Pulmonary artery endothelial cell (primary cell): ENCODE measurements around the gene PAXIP1. TPM values are rescaled to one million over a fixed set of nuclear protein-coding genes. Genes with fewer than 3 reads are reported as not detected.

ENCODE experiments used
- DNase-seq: peaks from one replicate; pipeline ENCODE4 v3.0.0-alpha.2; 2011; ENCODE audit warnings: low read depth, low spot score
- total RNA-seq: library from RNA; depleted of rRNA; stranded (reverse); fragments of >200 nt; gene quantifications from 2 replicates; pipeline ENCODE4 v1.2.3, GENCODE V29; 2014

The PAXIP1 gene
- total RNA-seq, 1 donor from 2014 or later, result 8.0 TPM

DNA sequence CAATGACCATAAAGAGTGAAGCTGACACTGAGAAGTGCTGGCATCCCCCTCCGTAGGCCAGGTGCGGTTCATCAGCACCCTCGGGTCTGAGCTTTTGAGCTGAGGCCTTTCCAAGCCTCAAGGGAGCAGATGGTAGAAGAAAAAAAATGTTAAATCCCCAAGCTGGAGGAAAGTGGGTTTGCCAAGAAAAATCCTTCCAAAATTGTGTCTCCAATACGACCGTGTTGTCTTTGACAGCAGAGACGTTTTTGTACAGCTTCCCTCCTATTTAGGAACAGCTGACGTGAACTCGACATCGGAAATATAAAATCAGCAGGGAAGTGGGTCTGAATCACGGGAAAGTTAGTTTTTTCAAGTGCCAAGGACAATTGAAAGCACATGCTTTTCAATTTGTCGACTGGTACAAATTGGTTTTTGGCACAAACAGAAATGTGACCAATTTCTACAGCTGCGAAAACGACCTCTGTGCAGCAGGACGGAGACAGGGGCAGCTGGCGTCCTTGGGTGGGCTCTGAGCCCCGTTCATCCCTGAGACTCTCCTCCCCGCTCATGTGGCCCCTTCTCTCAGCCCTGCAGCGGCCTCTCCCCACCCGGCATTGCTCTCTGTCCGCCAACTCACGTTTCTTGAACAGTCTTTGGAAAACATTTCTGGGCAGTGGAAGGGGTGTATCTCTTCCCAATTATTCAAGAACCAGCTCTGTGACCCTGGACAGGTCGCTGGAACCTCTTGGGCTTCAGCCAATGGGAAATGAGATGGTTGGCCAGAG, 89.9 kb downstream of the PAXIP1 start:
- DNase-seq, result no peak

DNA sequence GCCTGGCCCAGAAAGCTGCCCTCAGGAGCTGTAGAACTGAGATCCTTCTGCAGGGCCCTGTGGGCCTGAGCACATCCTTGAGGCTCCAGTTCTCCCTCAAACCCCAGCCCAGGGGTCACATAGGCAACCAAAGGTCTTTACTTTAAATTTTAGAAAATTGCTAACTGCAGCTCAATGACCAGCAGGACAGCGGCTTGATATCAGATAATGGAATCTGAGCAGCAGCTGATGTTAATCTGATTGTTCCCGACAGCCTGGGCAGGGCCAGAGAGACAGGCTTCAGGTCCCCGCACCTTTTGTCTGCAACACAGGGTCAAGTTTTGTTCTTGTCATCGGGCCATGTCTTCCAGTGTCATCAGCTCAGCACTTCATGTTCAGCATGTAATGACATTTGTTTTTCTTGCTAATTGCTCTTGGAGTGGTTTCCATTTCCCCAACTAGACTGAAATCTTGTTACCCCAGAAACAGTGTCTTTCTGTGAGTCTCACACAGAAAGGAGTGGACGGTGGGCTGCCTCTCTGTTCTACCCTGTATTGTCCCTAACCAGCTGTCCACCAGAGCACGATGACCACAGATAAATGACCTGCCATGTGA, 91.0 kb downstream of the PAXIP1 start:
- DNase-seq, result no peak

DNA sequence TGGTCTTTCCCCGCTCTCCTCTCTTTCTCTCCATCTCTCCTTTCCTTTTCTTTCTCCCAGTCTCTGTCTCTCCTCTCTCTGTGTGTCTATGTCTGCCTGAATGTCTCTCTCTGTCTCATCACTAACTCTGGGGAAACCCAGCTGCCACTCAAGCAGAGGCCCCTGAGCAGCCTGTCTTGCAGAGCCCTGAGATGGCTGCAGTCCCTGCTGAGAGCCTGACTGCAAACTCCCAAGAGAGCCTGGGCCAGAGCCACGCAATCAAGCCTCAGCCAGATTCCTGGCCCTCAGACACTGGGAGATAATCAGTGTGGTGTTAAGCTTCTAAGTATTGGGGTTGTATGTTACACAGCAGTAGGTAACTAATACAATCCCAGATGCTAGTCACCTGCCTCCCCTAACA, 91.5 kb downstream of the PAXIP1 start:
- DNase-seq, result no peak

DNA sequence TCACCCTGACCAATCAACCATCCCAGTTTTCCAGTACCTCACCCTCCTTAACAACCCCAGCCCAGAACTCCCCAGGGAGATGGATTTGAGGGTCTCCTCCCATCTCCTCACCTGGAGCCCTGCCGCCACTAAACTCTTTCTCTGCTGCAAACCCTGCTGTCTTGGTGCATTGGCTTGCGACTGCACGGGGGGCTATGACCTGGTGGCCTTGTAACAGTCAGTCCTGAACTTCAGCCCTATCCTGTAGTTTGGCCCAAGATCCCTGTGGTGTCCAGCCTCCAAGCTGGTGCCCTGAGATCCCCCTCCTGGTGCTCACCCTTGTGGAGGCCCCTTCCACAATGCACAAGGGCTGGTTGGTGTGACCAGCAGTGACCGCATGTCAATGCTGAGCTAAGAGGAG, 91.9 kb downstream of the PAXIP1 start:
- no peak for DNase-seq

DNA sequence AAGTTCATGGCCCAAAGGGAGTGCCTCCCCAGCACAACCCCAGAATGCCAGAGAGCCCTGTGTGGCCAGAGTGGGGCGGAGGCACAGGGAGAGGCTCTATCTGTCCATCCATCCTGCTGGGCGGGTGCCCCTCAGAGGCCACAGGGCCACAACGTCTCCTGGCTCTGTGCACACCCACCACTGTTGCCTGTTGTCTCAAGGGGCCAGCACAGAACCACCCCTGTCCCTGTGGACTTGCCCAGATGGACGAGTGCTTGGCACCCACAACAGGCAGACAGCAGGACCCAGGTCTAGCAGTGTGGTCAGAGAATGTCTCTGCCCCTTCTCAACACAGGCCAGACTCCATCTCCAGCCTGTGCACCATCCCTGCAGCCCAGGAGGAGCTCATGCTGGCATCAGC, 92.8 kb downstream of the PAXIP1 start:
- DNase-seq, result no peak

DNA sequence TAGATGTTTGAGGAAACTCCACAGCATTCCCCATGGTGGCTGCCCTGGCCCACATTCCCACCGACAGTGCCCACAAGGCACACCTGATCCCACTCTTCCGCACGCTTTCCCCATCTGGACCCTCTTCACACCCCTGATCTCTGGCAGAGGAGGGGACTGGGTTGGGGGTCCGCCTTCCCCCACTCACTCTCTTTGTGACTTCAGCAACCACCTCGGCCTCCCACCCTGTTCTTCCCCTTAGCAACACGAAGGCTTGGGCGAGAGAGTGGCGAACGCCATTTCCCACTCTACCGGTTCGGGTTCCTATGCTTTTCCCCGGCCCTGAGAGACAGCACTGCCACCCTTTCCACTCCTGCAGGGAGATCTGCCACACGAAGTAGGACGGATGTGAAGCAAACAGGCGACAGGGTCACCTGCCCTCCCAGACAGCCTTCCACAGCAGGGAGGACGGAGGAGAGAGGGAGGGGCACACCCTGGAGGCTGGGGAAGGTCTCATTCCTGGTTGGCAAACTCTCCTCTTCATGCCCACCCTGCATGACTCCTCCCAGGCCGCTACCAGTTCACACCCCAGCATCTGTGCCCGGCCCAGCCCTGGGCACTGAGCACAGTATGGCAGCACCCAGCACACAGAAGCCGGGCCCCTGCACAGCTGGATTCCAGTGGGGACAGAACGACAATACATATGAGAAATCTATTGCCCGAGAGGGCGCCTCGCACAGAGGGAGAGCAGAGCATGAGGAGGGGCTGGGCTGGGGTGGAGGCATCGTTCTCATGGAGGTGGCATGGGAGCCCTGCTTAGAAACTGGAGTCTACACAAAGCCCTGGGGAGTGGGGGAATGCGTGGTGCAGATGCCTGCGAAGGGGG, 93.5 kb downstream of the PAXIP1 start:
- no peak for DNase-seq

DNA sequence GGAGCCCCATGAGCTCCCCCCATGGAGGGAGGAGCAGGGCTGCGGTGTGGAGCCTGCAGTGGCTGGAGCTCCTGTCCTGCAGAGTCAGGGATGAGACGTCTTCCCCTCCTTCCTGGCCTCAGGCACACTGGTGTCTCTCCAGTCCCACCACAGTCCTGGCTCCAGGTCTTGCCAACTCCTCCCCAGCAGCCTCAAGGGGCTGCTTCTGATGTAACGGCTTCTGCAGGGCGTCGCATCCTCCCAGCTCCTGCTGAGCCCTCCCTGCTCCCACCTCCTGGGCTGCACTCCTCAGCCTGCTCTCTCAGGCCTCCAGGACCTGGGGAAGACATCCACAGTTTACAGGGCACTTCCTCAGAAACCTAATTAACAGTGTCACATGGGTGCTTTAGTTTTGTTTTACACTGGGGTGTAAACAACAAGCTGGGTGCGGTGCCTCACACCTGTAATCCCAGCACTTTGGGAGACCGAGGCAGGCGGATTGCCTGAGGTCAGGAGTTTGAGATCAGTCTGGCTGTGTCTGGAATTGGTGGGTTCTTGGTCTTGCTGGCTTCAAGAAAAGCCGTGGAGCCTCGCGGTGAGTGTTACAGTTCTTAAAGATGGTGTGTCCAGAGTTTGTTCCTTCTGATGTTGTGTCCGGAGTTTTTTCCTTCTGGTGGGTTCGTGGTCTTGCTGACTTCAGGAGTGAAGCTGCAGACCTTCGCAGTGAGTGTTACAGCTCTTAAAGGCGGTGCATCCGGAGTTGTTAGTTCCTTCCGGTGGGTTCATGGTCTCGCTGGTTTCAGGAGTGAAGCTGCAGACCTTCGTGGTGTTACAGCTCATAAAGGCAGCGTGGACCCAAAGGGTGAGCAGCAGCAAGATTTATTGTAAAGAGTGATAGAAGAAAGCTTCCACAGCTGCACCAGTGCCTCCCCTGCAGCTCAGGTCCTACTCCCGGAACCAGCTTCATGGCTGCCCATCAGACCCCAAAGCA, 95.0 kb downstream of the PAXIP1 start:
- no peak for DNase-seq

DNA sequence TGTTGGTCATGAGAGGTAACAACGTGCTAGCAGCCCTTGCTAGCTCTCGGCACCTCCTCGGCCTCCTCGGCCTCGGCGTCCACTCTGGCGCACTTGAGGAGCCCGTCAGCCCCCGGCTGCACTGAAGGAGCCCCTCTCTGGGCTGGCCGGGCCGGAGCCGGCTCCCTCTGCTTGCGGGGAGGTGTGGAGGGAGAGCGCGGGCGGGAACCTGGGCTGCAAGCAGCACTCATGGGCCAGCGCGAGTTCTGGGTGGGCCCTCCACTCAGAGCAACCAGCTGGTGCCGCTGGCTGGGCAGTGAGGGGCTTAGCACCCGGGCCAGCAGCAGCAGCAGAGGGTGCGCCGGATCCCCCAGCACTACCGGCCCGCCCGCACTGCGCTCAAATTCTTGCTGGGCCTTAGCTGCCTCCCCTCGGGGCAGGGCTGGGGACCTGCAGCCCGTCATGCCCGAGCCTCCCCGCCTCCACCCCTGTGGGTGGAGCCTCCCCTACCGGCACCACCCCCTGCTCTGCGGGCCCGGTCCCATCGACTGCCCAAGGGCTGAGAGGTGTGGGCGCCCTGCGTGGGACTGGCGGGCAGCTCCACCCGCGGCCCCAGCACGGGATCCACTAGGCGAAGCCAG, 96.1 kb downstream of the PAXIP1 start:
- DNase-seq, result no peak

DNA sequence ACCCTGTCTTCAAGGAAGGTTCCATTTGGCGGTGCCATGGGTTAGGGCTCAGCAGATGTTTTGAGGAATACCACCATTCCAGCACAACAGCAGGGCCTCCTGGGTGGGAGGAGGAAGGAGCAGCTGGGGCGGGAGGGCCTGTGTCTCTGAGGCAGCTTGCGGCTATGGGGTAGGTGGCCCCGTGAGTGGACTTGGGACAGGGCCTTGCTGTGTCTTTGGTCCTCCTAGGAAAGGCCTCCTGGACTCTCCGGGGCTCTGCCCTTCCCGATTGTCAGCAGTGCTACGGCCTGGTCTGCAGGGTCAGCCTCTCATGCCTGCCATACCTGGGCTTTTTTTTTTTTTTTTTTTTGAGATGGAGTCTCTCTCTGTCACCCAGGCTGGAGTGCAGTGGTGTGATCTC, 96.7 kb downstream of the PAXIP1 start:
- DNase-seq, result no peak

DNA sequence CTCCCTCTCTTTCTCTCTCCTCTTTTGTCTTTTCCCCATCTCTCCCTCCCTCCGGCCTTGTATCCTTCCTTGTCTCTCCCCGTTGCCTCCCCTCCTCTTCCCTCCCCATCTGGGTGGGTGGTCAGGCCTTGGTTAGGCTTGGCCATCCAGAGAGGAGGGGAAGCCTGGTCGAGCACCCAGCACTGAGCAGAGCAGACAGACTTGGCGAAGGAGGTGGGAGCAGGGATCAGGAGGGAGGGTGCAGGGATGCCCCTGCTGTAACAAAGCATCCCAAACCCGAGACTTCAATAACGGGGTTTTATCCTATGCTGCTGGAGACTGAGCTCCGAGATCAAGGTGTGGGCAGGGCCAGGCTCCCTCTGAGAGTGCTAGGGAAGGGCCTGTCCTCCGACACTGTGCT, 97.3 kb downstream of the PAXIP1 start:
- DNase-seq, result no peak

DNA sequence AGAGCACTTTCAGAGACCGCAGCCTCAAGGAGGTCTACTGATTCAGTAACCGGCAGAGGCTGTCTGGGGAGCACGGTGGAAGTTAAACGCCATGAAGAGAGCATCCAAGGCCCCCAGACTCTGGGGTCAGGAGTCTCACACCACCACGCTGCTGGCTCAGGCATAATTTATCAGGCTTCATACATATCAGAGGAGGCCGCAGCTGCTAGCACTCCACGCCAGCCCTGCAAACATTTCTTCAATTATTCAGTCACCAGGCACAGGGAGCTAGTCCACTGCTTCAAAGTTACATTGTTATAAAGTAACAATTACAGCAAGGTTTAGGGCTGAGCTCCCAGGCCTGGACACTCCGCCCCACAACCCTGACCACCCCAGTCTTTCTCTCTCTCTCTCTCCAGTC, 97.8 kb downstream of the PAXIP1 start:
- no peak for DNase-seq

DNA sequence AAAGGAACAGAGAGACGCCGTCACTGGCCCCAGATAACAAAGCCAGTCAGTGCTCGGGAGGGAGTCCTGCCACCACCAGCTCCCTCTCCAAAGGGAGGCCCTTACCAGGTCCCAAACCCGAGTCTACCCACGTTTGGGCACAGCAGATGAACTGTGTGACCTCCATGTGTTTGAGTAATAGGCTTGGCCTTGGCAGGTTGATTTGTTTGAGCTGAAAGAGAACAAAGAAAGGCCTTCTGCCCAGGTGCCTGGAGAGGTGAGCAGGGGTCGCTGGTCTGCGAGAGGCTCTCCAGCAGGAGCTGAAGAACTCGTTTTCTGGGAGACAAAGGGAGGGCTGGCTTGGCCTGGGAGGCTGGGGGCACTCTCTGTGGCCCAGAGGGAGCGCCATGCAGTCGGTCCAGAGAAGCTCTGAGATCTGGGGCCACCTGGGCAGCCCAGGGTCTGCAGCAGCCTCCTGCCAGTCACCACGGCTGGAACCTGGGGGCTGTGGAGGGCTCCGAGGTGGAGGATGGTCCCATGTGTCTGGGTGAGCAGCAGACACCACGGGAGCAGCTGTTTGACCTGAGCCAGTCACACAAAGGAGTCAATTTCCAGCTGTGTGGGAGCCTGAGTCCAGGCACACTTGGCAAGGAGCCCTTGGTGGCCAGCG, 99.7 kb downstream of the PAXIP1 start:
- DNase-seq, result no peak

DNA sequence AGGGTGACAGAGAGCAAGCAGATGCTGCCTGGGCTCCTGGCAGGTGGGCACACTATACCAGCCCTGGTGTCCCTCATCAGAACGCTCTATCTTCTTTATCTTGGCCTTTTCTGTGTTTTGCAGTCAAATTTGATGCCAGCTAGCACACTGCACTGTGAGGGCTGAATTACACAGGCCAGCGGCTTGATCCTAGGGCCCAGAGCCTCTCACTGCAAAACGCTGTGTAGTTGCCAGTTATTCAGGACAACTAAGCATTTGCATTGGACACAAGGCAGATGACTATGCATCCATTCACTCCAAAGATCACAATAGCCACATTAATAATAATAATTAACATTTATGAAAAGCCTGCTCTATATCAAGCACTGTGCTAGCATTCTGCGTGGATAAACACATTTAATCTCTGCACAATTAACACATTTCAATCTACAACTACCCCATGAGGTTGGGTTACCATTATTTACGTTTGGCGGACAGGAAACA, 100.3 kb downstream of the PAXIP1 start:
- DNase-seq, result no peak

DNA sequence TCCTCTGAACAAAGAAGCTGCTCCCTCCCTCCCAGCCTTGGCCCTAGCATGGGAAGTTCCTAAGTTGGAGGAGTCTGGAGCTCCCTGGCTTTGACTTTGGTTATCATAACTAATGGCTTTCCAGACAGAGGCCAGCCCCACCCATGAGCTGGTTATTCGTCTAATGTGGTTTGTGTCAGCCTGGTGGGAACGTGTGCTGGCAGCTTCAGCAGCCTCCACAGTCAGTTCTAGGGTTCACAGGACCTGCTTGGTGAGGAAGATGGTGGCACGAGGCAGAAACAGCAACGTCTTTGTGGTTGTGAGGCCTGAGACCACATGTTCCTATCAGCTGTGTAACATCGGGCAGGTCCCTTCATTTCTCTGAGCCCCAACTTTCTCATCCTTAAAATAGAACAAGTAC, 103.1 kb downstream of the PAXIP1 start:
- DNase-seq, result no peak

DNA sequence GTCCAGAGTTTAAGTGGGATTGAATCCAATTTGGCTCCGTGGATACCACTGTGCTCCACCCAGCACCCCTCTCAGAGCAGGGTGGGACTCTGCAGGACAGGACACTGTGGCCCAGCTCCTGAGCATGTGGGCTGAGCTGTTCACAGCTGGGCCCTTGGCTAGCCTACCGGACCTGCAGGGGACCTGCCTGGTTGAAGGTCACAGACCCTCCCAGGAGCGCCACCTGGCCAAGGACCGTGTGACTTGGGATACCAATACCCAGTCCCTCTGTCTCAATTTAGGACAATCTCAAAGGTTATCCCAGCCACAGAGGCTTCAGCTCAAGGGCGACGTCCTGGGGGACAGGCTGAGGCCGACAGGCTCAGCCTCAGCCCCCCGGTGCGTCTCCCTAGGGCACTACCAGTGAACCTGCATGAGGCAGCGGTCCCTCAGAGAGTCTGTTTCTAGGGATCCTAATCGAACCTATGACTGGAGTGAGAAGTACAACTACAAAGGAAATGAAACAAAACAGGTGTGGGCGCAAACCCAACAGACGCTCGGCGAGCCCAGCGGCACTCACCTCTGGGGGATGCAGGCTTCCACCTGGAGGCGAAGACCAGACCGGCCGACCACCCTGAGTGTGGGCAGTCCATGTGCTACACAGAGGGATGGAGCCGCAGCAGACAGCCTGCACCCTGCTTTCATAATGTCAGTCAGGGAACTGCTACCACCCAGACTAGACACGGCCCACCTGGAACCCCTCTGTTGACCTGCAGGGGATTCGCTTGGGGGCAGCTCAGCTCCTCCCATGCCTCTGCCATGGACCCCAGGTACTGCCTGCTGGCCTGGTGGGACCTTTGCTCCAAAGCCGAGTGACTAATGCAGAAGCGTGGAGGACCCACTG, 103.7 kb downstream of the PAXIP1 start:
- no peak for DNase-seq

DNA sequence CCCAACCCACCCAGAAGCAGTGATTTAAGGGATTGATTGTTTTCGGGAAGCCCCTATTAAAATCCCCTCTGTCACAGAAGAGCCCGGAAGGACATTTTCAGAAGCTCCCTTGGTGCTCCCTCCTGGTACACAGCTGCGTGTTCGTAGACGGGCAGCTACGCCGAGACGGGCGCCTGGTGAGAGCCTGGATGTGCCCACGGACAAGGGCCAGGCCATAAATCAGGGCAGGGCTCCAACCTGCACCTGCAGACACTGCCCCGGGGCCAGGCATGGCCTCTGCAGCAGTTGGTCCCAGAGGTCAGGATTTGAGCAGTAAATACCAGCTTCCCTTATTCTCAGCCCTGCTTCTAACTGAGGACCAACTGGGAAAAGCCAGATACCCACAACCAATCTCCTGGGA, 106.8 kb downstream of the PAXIP1 start:
- no peak for DNase-seq
